ACC112 (cell line): Measurements from ENCODE around the gene EFNB2.

Experiments used
- H2AFZ ChIP-seq: fragments of 200-600 bp; sonication (generic); one replicate; pipeline ENCODE4 v1.6.0; 2017; ENCODE audit warnings: antibody characterized with exemption, low read length; ENCODE audit not compliant: unreplicated experiment
- H3K27ac ChIP-seq: fragments of 200-600 bp; sonication (generic); 2 replicates; pipeline ENCODE4 v1.5.1; 2014; ENCODE audit warnings: low read depth, mild to moderate bottlenecking, antibody characterized with exemption, low read length, moderate library complexity
- H3K27me3 ChIP-seq: fragments of 200-600 bp; sonication (generic); 2 replicates; pipeline ENCODE4 v1.6.1; 2014; ENCODE audit warnings: mild to moderate bottlenecking, antibody characterized with exemption, low read length, moderate library complexity, mixed read lengths; ENCODE audit not compliant: insufficient read depth
- H3K36me3 ChIP-seq: fragments of 200-600 bp; sonication (generic); 2 replicates; pipeline ENCODE4 v1.6.1; 2016; ENCODE audit warnings: mild to moderate bottlenecking, antibody characterized with exemption, low read length, moderate library complexity, mixed read lengths; ENCODE audit not compliant: insufficient read depth
- H3K4me1 ChIP-seq: fragments of 200-600 bp; sonication (generic); one replicate; pipeline ENCODE4 v1.6.1; 2016; ENCODE audit warnings: low read length, mixed read lengths; ENCODE audit not compliant: insufficient read depth, unreplicated experiment, control insufficient read depth
- H3K4me3 ChIP-seq: fragments of 200-600 bp; sonication (generic); 2 replicates; pipeline ENCODE4 v1.5.1; 2014; ENCODE audit warnings: mild to moderate bottlenecking, low read depth, low read length
- H3K79me2 ChIP-seq: fragments of 200-600 bp; sonication (generic); one replicate; pipeline ENCODE4 v1.6.0; 2016; ENCODE audit warnings: low read length; ENCODE audit not compliant: control insufficient read depth, unreplicated experiment, insufficient read depth

The EFNB2 gene

GRCh38 chr13:106522898-106523525 is 12.4 kb downstream of the EFNB2 start:
- H2AFZ ChIP-seq: no peak overlapping the region
- no peaks in the 10 kb centered on the region for H3K79me2 ChIP-seq
- no peaks in the 10 kb centered on the region for H3K27me3 ChIP-seq
- no peak overlapping the region for H3K4me3 ChIP-seq
- H3K27ac ChIP-seq: no peak overlapping the region
- H3K36me3 ChIP-seq: no peaks in the 10 kb centered on the region
- no peaks in the 10 kb centered on the region for H3K4me1 ChIP-seq

DNA sequence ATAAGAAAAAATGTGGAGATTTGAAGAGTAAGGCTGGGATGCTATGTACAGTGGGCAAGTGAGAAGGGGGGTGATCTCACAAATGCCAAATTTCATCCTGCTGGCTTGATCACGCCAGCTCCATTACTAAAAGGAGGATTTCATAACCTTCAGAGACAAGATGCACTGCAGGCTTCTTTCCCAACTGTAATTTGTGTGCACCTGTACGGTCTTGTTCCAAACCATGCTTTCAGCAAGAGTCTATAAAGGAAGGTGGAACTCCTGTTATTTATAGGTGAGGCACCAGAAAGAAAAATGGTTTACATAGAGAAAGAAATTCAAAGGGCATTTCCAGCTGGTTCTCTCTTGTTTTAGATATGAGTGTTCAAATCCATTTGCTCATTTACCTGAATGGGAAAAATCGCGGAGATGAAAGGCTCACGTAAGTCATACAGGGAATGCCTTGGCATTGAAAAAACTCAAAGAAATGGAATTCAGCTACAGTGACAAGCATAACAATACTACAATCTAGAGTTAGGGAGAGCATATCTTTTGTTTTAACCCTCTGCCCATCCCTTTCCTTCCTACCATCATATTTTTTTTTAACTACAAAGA is 13.3 kb downstream of the EFNB2 start:
- Histone ChIP-seq H3K27me3 (no peaks in the 10 kb centered on the region), H3K79me2 (no peaks in the 10 kb centered on the region), H3K27ac (no peak overlapping the region), H3K4me3 (no peak overlapping the region), H3K36me3 (no peaks in the 10 kb centered on the region), H3K4me1 (no peaks in the 10 kb centered on the region), H2AFZ (no peak overlapping the region)

- no peak overlapping the region for H3K27ac ChIP-seq
- H3K4me1 ChIP-seq: no peaks in the 10 kb centered on the region
- H3K4me3 ChIP-seq: no peak overlapping the region
- no peaks in the 10 kb centered on the region for H3K79me2 ChIP-seq
- no peaks in the 10 kb centered on the region for H3K36me3 ChIP-seq
- no peaks in the 10 kb centered on the region for H3K27me3 ChIP-seq
- H2AFZ ChIP-seq: no peak overlapping the region
Measured at GRCh38 chr13:106521095-106521799, 14.2 kb downstream of the EFNB2 start.

- H3K36me3 ChIP-seq: no peaks in the 10 kb centered on the region
- H3K4me3 ChIP-seq: no peak overlapping the region
- no peaks in the 10 kb centered on the region for H3K27me3 ChIP-seq
- H2AFZ ChIP-seq: no peak overlapping the region
- no peaks in the 10 kb centered on the region for H3K79me2 ChIP-seq
- H3K27ac ChIP-seq: no peak overlapping the region
- no peaks in the 10 kb centered on the region for H3K4me1 ChIP-seq
Measured at GRCh38 chr13:106520251-106521054, 15.0 kb downstream of the EFNB2 start.

- no peak overlapping the region for H3K27ac ChIP-seq
- H3K79me2 ChIP-seq: no peaks in the 10 kb centered on the region
- H3K27me3 ChIP-seq: no peaks in the 10 kb centered on the region
- no peaks in the 10 kb centered on the region for H3K36me3 ChIP-seq
- H3K4me1 ChIP-seq: no peaks in the 10 kb centered on the region
- H3K4me3 ChIP-seq: no peak overlapping the region
- H2AFZ ChIP-seq: no peak overlapping the region
Measured at GRCh38 chr13:106518512-106518911, 16.9 kb downstream of the EFNB2 start.

GRCh38 chr13:106517109-106517847 is 18.2 kb downstream of the EFNB2 start:
- Histone ChIP-seq H3K4me3 (no peak overlapping the region), H3K27me3 (no peaks in the 10 kb centered on the region), H2AFZ (no peak overlapping the region), H3K27ac (no peak overlapping the region), H3K36me3 (no peaks in the 10 kb centered on the region), H3K79me2 (no peaks in the 10 kb centered on the region), H3K4me1 (no peaks in the 10 kb centered on the region)

DNA sequence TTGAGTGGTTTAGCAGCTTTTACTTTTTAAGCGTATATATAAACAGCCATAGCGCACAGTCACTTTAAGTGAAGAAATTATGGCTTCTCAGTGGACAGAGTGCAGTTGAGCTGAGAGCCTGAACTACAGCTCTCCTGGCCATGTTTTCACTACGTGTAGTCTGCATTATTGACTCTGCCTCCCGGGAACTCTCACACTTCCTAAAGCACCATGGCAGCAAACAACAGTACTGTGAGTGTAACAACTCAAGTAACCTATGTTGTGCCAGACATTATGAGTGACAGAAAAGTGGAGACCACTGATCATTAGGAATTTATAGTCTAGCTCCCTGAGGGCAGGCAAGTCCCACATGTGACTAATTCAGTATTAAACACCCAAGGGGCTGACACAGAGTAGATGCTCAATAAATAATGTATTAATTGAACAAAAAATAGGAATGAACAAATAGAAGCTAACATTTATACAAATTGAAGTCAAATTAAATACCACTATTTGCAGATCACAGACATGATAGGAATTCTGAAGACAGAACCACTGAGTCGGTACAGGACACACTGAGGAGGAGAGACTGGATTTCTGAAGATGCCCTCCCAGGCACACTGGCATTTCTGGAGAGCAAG is 19.7 kb downstream of the EFNB2 start:
- Histone ChIP-seq H3K27ac (no peak overlapping the region), H3K79me2 (no peaks in the 10 kb centered on the region), H3K4me1 (no peaks in the 10 kb centered on the region), H3K36me3 (no peaks in the 10 kb centered on the region), H2AFZ (no peak overlapping the region), H3K27me3 (no peaks in the 10 kb centered on the region), H3K4me3 (no peak overlapping the region)

DNA sequence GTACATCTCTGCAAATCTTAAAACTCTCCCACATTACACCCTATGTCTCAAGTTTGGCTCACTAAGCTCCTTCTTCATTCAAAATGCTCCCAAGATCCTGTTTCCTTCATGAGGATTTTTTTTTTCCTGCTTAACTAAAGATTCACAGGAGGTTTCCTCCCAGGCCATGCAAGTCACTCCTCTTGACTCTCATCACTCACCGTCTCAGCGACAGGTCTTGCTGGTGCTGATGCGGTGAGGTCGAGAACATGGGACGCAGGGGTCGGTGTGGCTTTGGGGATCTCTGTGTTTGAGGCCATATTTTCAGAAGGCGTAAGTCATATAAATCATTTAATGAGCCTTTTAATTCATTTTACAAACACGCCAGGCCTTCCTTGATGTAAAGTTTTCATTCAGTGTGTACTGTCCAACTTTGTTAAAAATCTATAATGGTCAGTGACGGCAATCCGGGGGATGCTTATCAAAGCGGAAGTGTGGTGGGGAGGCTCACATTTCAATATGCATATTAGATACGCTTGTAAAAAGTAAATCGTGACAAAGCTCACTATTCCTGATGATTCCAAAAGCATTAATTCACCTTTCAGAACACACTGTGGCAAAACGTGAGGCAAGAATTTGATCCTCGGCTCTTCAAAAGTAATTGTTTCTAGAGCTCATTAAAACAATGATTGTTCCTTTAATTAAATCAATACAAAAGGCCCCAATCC is 20.4 kb downstream of the EFNB2 start:
- H3K4me1 ChIP-seq: no peaks in the 10 kb centered on the region
- no peak overlapping the region for H3K27ac ChIP-seq
- H3K4me3 ChIP-seq: no peak overlapping the region
- H3K79me2 ChIP-seq: no peaks in the 10 kb centered on the region
- H3K36me3 ChIP-seq: no peaks in the 10 kb centered on the region
- no peak overlapping the region for H2AFZ ChIP-seq
- no peaks in the 10 kb centered on the region for H3K27me3 ChIP-seq

DNA sequence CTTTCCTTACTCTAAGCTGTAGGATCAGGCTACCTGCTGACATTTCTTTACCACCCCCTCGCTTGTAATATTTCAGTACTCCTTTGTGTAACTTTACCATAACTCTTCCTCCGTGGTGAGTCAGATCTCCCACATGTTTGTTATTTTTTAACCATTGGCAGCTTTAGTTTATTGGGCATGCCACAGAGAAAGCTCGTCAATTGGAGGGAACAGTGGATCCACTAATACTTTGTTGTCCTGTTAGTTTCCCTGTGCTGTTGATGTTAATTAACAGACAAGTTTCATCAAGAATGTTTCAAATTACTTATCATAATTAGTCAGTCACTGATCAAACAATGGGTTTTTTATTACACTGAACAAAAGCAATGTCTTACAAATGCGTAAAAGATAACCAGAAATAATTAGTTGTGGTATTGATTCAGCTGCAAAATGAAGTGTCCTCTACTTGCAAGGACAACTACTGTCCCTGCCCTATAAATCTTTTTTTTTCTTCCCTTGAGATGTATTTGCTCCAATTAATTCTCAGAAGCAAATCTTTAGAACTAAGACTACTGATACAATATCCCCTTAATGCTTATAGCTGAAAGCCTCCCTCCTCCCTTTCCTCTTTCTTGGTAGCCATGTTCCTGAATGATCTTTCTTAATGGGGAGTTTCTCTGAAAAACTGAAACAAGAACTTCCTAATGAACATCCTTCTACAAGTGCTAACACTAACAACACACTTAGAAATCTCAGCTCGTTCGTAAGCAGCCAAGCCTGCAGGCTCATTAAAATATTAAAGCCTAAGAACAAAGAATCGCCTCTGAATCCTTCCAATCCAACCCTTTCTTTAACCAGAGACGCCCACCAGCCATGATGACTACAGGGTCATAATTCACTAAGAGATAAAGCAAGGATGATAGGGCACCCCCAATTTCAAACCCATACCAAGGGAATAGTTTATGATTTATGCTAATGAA is 22.2 kb downstream of the EFNB2 start:
- no peaks in the 10 kb centered on the region for H3K36me3 ChIP-seq
- no peak overlapping the region for H3K27ac ChIP-seq
- no peak overlapping the region for H3K4me3 ChIP-seq
- H3K4me1 ChIP-seq: peaks cover under 1% of the 10 kb centered on the region
- no peaks in the 10 kb centered on the region for H3K27me3 ChIP-seq
- no peaks in the 10 kb centered on the region for H3K79me2 ChIP-seq
- no peak overlapping the region for H2AFZ ChIP-seq
